A549 (cell line): ENCODE data around the gene COASY. TPM values are rescaled to one million over a fixed set of nuclear protein-coding genes. Genes with fewer than 3 reads are reported as not detected.

Experiments
- ATAC-seq, 2 experiments: fragments of 200-7000 bp in 1 of 2; fragments of >200 bp in 1 of 2; cut with Nextera tagmentation in 1 of 2; cut with Tn5 transposase in 1 of 2; 3 replicates each; pipeline versions ENCODE4 v1.8.0 to v1.9.1; 2018 to 2020; ENCODE audit warnings: mild to moderate bottlenecking in 1 of 2, moderate library complexity in 1 of 2
- CTCF ChIA-PET: fragments of 300-600 bp; sonication (Branson Sonifier 250); formaldehyde crosslinking; extraction: SDS; loops from one replicate; lab custom pipeline; 2021; ENCODE audit warnings: antibody characterized with exemption, inconsistent platforms; lab: Yijun Ruan, JAX
- POLR2A ChIA-PET: fragments of 350-600 bp; formaldehyde crosslinking; extraction: SDS; loops from one replicate; lab custom pipeline; 2021; ENCODE audit warnings: antibody characterized with exemption, inconsistent platforms; lab: Yijun Ruan, JAX
- DNase-seq, 2 experiments: peaks; one replicate each; pipeline versions ENCODE4 v3.0.0 to v3.0.0-alpha.2; 2011 to 2016; ENCODE audit warnings: low read depth in 1 of 2, low spot score in 1 of 2
- FAIRE-seq: peaks from 2 replicates; lab custom pipeline; 2011; peaks lifted over from hg19 to GRCh38; lab: Jason Lieb, UNC
- H3K27ac ChIP-seq, 2 experiments: fragments of >200 bp; sonication (Bioruptor Twin); formaldehyde crosslinking; 3 replicates each; pipeline ENCODE4 v1.5.1; 2016 to 2017
- H3K4me1 ChIP-seq: fragments of >200 bp; sonication (Bioruptor Twin); formaldehyde crosslinking; 3 replicates; pipeline ENCODE4 v1.6.1; 2016
- H3K4me2 ChIP-seq: fragments of >200 bp; sonication (Bioruptor Twin); formaldehyde crosslinking; 3 replicates; pipeline ENCODE4 v1.6.1; 2016
- H3K4me3 ChIP-seq: fragments of >200 bp; sonication (Bioruptor Twin); formaldehyde crosslinking; 3 replicates; pipeline ENCODE4 v1.5.1; 2016
- H3K9me3 ChIP-seq: fragments of >200 bp; sonication (Bioruptor Twin); formaldehyde crosslinking; 3 replicates; pipeline ENCODE4 v1.6.1; 2016
- BHLHE40 ChIP-seq: IDR thresholded peaks from 2 replicates; pipeline ENCODE4 v1.6.1; 2012; ENCODE audit warnings: low read depth, low read length, inconsistent platforms
- CBX2 ChIP-seq: fragments of 200-600 bp; sonication (generic); IDR thresholded peaks from 2 replicates; pipeline ENCODE4 v1.6.1; 2016; ENCODE audit warnings: low read depth, mild to moderate bottlenecking, borderline replicate concordance
- CBX8 ChIP-seq: fragments of 200-600 bp; sonication (generic); IDR thresholded peaks from 2 replicates; pipeline ENCODE4 v1.6.1; 2016
- CEBPB ChIP-seq, 2 experiments: fragments of >200 bp in 1 of 2; sonication (Bioruptor Twin) in 1 of 2; formaldehyde crosslinking in 1 of 2; IDR thresholded peaks; 2 replicates each; pipeline ENCODE4 v1.6.1; 2012 to 2016
- CHD4 ChIP-seq: fragments of 200-600 bp; sonication (generic); IDR thresholded peaks from 2 replicates; pipeline ENCODE4 v1.6.1; 2016; ENCODE audit warnings: antibody characterized with exemption, mild to moderate bottlenecking, borderline replicate concordance
- E2F6 ChIP-seq: IDR thresholded peaks from 2 replicates; pipeline ENCODE4 v1.6.1; 2012; ENCODE audit warnings: low read depth, borderline replicate concordance
- EHF ChIP-seq: fragments of 250-450 bp; sonication (Bioruptor Pico); IDR thresholded peaks from 2 replicates; pipeline ENCODE4 v1.5.0; 2020; ENCODE audit warnings: mild to moderate bottlenecking
- EP300 ChIP-seq, 2 experiments: fragments of >200 bp; sonication (Bioruptor Twin); formaldehyde crosslinking; IDR thresholded peaks; 2 replicates in 1 of 2; 3 replicates in 1 of 2; pipeline ENCODE4 v1.6.1; 2016 to 2017
- ESRRA ChIP-seq: fragments of 150-350 bp; IDR thresholded peaks from 2 replicates; pipeline ENCODE4 v1.6.1; 2014; ENCODE audit warnings: mild to moderate bottlenecking, low read length, borderline replicate concordance
- FOSB ChIP-seq: fragments of 250-450 bp; sonication (Bioruptor Pico); IDR thresholded peaks from 2 replicates; pipeline ENCODE4 v1.5.0; 2020; ENCODE audit warnings: mild to moderate bottlenecking, moderate library complexity
- FOSL2 ChIP-seq, 2 experiments: fragments of 450-650 bp in 1 of 2; fragments of >200 bp in 1 of 2; sonication (Bioruptor Twin) in 1 of 2; formaldehyde crosslinking; IDR thresholded peaks; 2 replicates each; pipeline versions ENCODE4 v1.5.0 to v1.6.1; 2016 to 2020; ENCODE audit warnings: mild to moderate bottlenecking in 1 of 2, moderate library complexity in 1 of 2
- GATA3 ChIP-seq: IDR thresholded peaks from 2 replicates; pipeline ENCODE4 v1.6.1; 2012; ENCODE audit warnings: borderline replicate concordance
- HDAC2 ChIP-seq: fragments of 200-600 bp; sonication (generic); IDR thresholded peaks from 2 replicates; pipeline ENCODE4 v1.6.1; 2016
- HOXB13 ChIP-seq: fragments of 250-450 bp; sonication (Bioruptor Pico); IDR thresholded peaks from 2 replicates; pipeline ENCODE4 v1.5.0; 2020; ENCODE audit warnings: low read depth, mild to moderate bottlenecking, moderate library complexity
- HOXB5 ChIP-seq: fragments of 250-450 bp; sonication (Bioruptor Pico); IDR thresholded peaks from 2 replicates; pipeline ENCODE4 v1.5.0; 2020; ENCODE audit warnings: mild to moderate bottlenecking, moderate library complexity
- JUN ChIP-seq, 2 experiments: fragments of >200 bp; sonication (Bioruptor Twin); formaldehyde crosslinking; IDR thresholded peaks; 2 replicates in 1 of 2; 3 replicates in 1 of 2; pipeline ENCODE4 v1.6.1; 2016 to 2017
- KDM1A ChIP-seq: fragments of 200-600 bp; sonication (generic); IDR thresholded peaks from 2 replicates; pipeline ENCODE4 v1.6.1; 2016; ENCODE audit warnings: low read depth, mild to moderate bottlenecking
- KDM5A ChIP-seq: fragments of 200-600 bp; sonication (generic); IDR thresholded peaks from 2 replicates; pipeline ENCODE4 v1.6.1; 2016; ENCODE audit warnings: antibody characterized with exemption, mild to moderate bottlenecking
- MAZ ChIP-seq: fragments of 150-350 bp; IDR thresholded peaks from 2 replicates; pipeline ENCODE4 v1.6.1; 2014; ENCODE audit warnings: antibody characterized with exemption, low read depth, low read length, borderline replicate concordance
- NFE2L2 ChIP-seq: fragments of 150-350 bp; conservative IDR thresholded peaks from 2 replicates; pipeline ENCODE4 v1.6.1; 2014; ENCODE audit warnings: low read length
- NPAS2 ChIP-seq: fragments of 250-450 bp; sonication (Bioruptor Pico); IDR thresholded peaks from 2 replicates; pipeline ENCODE4 v1.8.0; 2022; ENCODE audit warnings: mild to moderate bottlenecking, moderate library complexity, borderline replicate concordance
- NR3C1 ChIP-seq: fragments of >200 bp; sonication (Bioruptor Twin); formaldehyde crosslinking; IDR thresholded peaks from 3 replicates; pipeline ENCODE4 v1.6.1; 2017
- PHF8 ChIP-seq: fragments of 200-600 bp; sonication (generic); IDR thresholded peaks from 2 replicates; pipeline ENCODE4 v1.6.1; 2016; ENCODE audit warnings: low read depth, mild to moderate bottlenecking, antibody characterized with exemption, moderate library complexity, borderline replicate concordance
- POLR2AphosphoS2 ChIP-seq: conservative IDR thresholded peaks from 2 replicates; pipeline ENCODE4 v1.6.1; 2012; ENCODE audit warnings: low read length, improper control_type of control experiment, inconsistent platforms
- RAD21 ChIP-seq, 2 experiments: fragments of >200 bp in 1 of 2; sonication (Bioruptor Twin) in 1 of 2; formaldehyde crosslinking in 1 of 2; IDR thresholded peaks in 1 of 2; conservative IDR thresholded peaks in 1 of 2; 2 replicates in 1 of 2; 3 replicates in 1 of 2; pipeline ENCODE4 v1.6.1; 2012 to 2018; ENCODE audit warnings: inconsistent platforms in 1 of 2
- RARB ChIP-seq: fragments of 250-450 bp; sonication (Bioruptor Pico); IDR thresholded peaks from 2 replicates; pipeline ENCODE4 v1.8.0; 2021; ENCODE audit warnings: mild to moderate bottlenecking, moderate library complexity
- RCOR1 ChIP-seq: fragments of 150-350 bp; IDR thresholded peaks from 2 replicates; pipeline ENCODE4 v1.6.1; 2014; ENCODE audit warnings: antibody characterized with exemption, low read length, low read depth
- SREBF2 ChIP-seq: fragments of 450-650 bp; IDR thresholded peaks from 2 replicates; pipeline ENCODE4 v1.6.1; 2014; ENCODE audit warnings: mild to moderate bottlenecking, moderate library complexity
- TFCP2L1 ChIP-seq: fragments of 250-450 bp; sonication (Bioruptor Pico); IDR thresholded peaks from 2 replicates; pipeline ENCODE4 v1.5.0; 2021; ENCODE audit warnings: mild to moderate bottlenecking
- TP53 ChIP-seq: fragments of 250-450 bp; sonication (Bioruptor Pico); IDR thresholded peaks from 2 replicates; pipeline ENCODE4 v1.5.0; 2021; ENCODE audit warnings: mild to moderate bottlenecking, moderate library complexity
- ZFP36 ChIP-seq: fragments of 450-650 bp; IDR thresholded peaks from 2 replicates; pipeline ENCODE4 v1.6.1; 2014; ENCODE audit warnings: borderline replicate concordance; ENCODE audit not compliant: partially characterized antibody
- ZSCAN20 ChIP-seq: fragments of 250-450 bp; sonication (Bioruptor Pico); IDR thresholded peaks from 2 replicates; pipeline ENCODE4 v1.8.0; 2022; ENCODE audit warnings: mild to moderate bottlenecking, moderate library complexity
- WGBS: methylation state at CpG from one replicate; pipeline ENCODE4 v1.1.6; 2017; ENCODE audit errors: missing lambda C conversion rate; 5-methylcytosine and 5-hydroxymethylcytosine counted together
- polyA plus RNA-seq, 4 experiments: library from polyadenylated mRNA; depleted of rRNA in 3 of 4; stranded (reverse); fragments of >200 nt; fragmentation: RNase III in 1 of 4; extraction: RNeasy Plus Mini Kit Qiagen cat#74134 plus additional on column Dnase treatment in 1 of 4; gene quantifications; 2 replicates in 3 of 4; 3 replicates in 1 of 4; pipeline ENCODE4 v1.2.3, GENCODE V29; 2011 to 2017
- TF ChIP-seq, protein P1 (sequence below): fragments of 250-450 bp; sonication (Bioruptor Pico); IDR thresholded peaks from 2 replicates; pipeline ENCODE4 v1.5.0; 2021; ENCODE audit warnings: mild to moderate bottlenecking, moderate library complexity, borderline replicate concordance
- TF ChIP-seq, protein P2 (sequence below): fragments of 150-350 bp; IDR thresholded peaks from 2 replicates; pipeline ENCODE4 v1.6.1; 2014; ENCODE audit warnings: low read depth, mild to moderate bottlenecking, low read length
- TF ChIP-seq, protein P3 (sequence below): fragments of >200 bp; sonication (Bioruptor Twin); formaldehyde crosslinking; IDR thresholded peaks from 2 replicates; pipeline ENCODE4 v1.6.1; 2016
- TF ChIP-seq, protein P4 (sequence below): IDR thresholded peaks from 2 replicates; pipeline ENCODE4 v1.6.1; 2012

COASY gene
- polyA plus RNA-seq, 2 of the 4 experiments (the other 2 are of a cell fraction) = 65.4 to 112 TPM

GRCh38 chr17:42577532-42578281, 15.8 kb downstream of the COASY start, which contains the start of gene PSMC3IP:
Gene PSMC3IP, minus strand, starts transcription at chr17:42577729. Its CDS starts 43 bp downstream, at chr17:42577686.
- H3K4me1 ChIP-seq = peaks cover 20% of the 10 kb centered on the region; the same call in 2 of the 3 replicates
- WGBS = 3% methylated on average over 44 of the region's 52 CpGs
- no peaks in the 10 kb centered on the region for H3K9me3 ChIP-seq
- CTCF ChIA-PET = interaction anchor here (0.5 to 15.8 kb wide), 84 partner anchors 12 to 619 kb away, joined by 3 to 394 read pairs (median 5); partner anchors contain the start of genes AOC2, BECN1, CAVIN1 and CCR10
- POLR2A ChIA-PET = interaction anchor here (0.5 to 3.0 kb wide), 19 partner anchors 11 to 420 kb away, joined by 3 to 51 read pairs (median 5); partner anchors contain the start of genes BECN1, MLX, NAGLU and PLEKHH3
- DNase-seq (peak; percentile 96 to 99), ATAC-seq (peak; percentile 90 to 95), FAIRE-seq (no peak)
- H3K4me2 ChIP-seq = peak within 1 kb of the TSS; percentile 92
- peak within 1 kb of the TSS; percentile 73 for H3K4me3 ChIP-seq
- peak within 1 kb of the TSS; percentile 87 to 94 for H3K27ac ChIP-seq
- TF ChIP-seq NPAS2 (no peak), POLR2AphosphoS2 (0 out of 2 replicates have a peak, but pooled peaks have one; percentile 30), BHLHE40 (no peak), PHF8 (peak; percentile 70; the same call in 1 of the 2 replicates), HOXB5 (no peak), RCOR1 (no peak), FOSB (CRISPR knock-in tag) (no peak), CEBPB (IDR thresholded peaks at IDR 0.05) (no peak), KDM5A (peak; percentile 24; the same call in 1 of the 2 replicates), ZFP36 (no peak), EHF (CRISPR knock-in tag) (no peak), MAZ (0 out of 2 replicates have a peak, but pooled peaks have one; percentile 32), SREBF2 (no peak), CHD4 (no peak), KDM1A (no peak), CBX8 (no peak), CBX2 (no peak), TFCP2L1 (CRISPR knock-in tag) (no peak), FOSL2 (IDR thresholded peaks at IDR 0.05) (no peak), FOSL2 (CRISPR knock-in tag; IDR thresholded peaks at IDR 0.05) (peak; percentile 27), HDAC2 (peak; percentile 17; the same call in 1 of the 2 replicates), JUN (IDR thresholded peaks at IDR 0.05) (peak; percentile 80 to 89), ESRRA (peak; percentile 65; the same call in 1 of the 2 replicates), NR3C1 (no peak), RAD21 (conservative IDR thresholded peaks at IDR 0.05 in 1 of 2, IDR thresholded peaks at IDR 0.05 in 1 of 2) (0 out of 5 replicates have a peak, but pooled peaks of 1 of the 2 experiments have one; percentile 14), RARB (CRISPR knock-in tag) (no peak), GATA3 (0 out of 2 replicates have a peak, but pooled peaks have one; percentile 13), E2F6 (peak; percentile 93), TP53 (CRISPR knock-in tag) (no peak), NFE2L2 (no peak; the same call in 1 of the 2 replicates), HOXB13 (no peak), ZSCAN20 (CRISPR knock-in tag) (no peak), EP300 (IDR thresholded peaks at IDR 0.05) (no peak)
- TF ChIP-seq, protein P1, sequence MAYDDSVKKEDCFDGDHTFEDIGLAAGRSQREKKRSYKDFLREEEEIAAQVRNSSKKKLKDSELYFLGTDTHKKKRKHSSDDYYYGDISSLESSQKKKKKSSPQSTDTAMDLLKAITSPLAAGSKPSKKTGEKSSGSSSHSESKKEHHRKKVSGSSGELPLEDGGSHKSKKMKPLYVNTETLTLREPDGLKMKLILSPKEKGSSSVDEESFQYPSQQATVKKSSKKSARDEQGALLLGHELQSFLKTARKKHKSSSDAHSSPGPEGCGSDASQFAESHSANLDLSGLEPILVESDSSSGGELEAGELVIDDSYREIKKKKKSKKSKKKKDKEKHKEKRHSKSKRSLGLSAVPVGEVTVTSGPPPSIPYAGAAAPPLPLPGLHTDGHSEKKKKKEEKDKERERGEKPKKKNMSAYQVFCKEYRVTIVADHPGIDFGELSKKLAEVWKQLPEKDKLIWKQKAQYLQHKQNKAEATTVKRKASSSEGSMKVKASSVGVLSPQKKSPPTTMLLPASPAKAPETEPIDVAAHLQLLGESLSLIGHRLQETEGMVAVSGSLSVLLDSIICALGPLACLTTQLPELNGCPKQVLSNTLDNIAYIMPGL (CRISPR knock-in tag) = peak; percentile 76; the same call in 1 of the 2 replicates
- TF ChIP-seq, protein P2, sequence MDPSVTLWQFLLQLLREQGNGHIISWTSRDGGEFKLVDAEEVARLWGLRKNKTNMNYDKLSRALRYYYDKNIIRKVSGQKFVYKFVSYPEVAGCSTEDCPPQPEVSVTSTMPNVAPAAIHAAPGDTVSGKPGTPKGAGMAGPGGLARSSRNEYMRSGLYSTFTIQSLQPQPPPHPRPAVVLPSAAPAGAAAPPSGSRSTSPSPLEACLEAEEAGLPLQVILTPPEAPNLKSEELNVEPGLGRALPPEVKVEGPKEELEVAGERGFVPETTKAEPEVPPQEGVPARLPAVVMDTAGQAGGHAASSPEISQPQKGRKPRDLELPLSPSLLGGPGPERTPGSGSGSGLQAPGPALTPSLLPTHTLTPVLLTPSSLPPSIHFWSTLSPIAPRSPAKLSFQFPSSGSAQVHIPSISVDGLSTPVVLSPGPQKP = no peak
- TF ChIP-seq, protein P3, sequence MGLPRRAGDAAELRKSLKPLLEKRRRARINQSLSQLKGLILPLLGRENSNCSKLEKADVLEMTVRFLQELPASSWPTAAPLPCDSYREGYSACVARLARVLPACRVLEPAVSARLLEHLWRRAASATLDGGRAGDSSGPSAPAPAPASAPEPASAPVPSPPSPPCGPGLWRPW = no peak
- TF ChIP-seq, protein P4, sequence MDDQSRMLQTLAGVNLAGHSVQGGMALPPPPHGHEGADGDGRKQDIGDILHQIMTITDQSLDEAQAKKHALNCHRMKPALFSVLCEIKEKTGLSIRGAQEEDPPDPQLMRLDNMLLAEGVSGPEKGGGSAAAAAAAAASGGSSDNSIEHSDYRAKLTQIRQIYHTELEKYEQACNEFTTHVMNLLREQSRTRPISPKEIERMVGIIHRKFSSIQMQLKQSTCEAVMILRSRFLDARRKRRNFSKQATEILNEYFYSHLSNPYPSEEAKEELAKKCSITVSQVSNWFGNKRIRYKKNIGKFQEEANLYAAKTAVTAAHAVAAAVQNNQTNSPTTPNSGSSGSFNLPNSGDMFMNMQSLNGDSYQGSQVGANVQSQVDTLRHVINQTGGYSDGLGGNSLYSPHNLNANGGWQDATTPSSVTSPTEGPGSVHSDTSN = 0 out of 2 replicates have a peak, but pooled peaks have one; percentile 29
